SHP77 (cell line): ENCODE results near the gene DPAGT1.
"Not testable (repeated sequence)": the region's sequence is repeated elsewhere in the genome, so short reads cannot be mapped to it uniquely, and the experiment has no call there.

Experiments used
- DNase-seq, 2 experiments: peaks; one replicate each; lab custom pipeline; 2025; lab: John Stamatoyannopoulos, UW

DPAGT1 gene

GRCh38 chr11:119115484-119116234 is 14.0 kb upstream of the DPAGT1 start:
- DNase-seq: no peak

GRCh38 chr11:119114351-119114750 is 12.7 kb upstream of the DPAGT1 start:
- DNase-seq: no peak

- no peak for DNase-seq
Measured at GRCh38 chr11:119113716-119114115, 12.1 kb upstream of the DPAGT1 start.

- DNase-seq: no peak
Measured at GRCh38 chr11:119112314-119113020, 10.8 kb upstream of the DPAGT1 start.

- DNase-seq: no peak
Measured at GRCh38 chr11:119111361-119111925, 9.8 kb upstream of the DPAGT1 start.

- no peak for DNase-seq
Measured at GRCh38 chr11:119110439-119110838, 8.8 kb upstream of the DPAGT1 start.

- no peak for DNase-seq
Measured at GRCh38 chr11:119109843-119110242, 8.2 kb upstream of the DPAGT1 start.

- no peak for DNase-seq
Measured at GRCh38 chr11:119108857-119109221, 7.2 kb upstream of the DPAGT1 start.

- DNase-seq: peak in 1 of 2 experiments; percentile 57
Measured at GRCh38 chr11:119108146-119108856, 6.6 kb upstream of the DPAGT1 start.

GRCh38 chr11:119107538-119108145 is 6.0 kb upstream of the DPAGT1 start:
- DNase-seq: no peak

GRCh38 chr11:119106564-119107537 is 5.2 kb upstream of the DPAGT1 start, which contains the start of gene C2CD2L:
Gene C2CD2L, plus strand, starts transcription at chr11:119107344. Its CDS starts 398 bp downstream, at chr11:119107742.
- peak; percentile 77 to 88 for DNase-seq

- no peak for DNase-seq
Measured at GRCh38 chr11:119103793-119104192, 2.1 kb upstream of the DPAGT1 start.

GRCh38 chr11:119103161-119103664 is 1.6 kb upstream of the DPAGT1 start:
- DNase-seq: not testable (repeated sequence)

GRCh38 chr11:119100994-119101758 is 477 bp downstream of the DPAGT1 start:
- DNase-seq: no peak

GRCh38 chr11:119100246-119100970 is 1.2 kb downstream of the DPAGT1 start:
- peak; percentile 32 to 39 for DNase-seq

- DNase-seq: no peak
Measured at GRCh38 chr11:119099711-119100110, 1.9 kb downstream of the DPAGT1 start.

- peak; percentile 99 for DNase-seq
Measured at GRCh38 chr11:119095066-119095880, 6.4 kb downstream of the DPAGT1 start.

- peak; percentile 52 to 66 for DNase-seq
Measured at GRCh38 chr11:119094816-119095065, 6.9 kb downstream of the DPAGT1 start.
